Neural cell (in vitro differentiated cells): Measurements from ENCODE around the gene SFMBT2. TPM values are rescaled to one million over a fixed set of nuclear protein-coding genes. Genes with fewer than 3 reads are reported as not detected.

ENCODE experiments used
- H2AFZ ChIP-seq: fragments of 200-600, 300-800 bp; sonication (generic), shearing (Covaris generic); 2 replicates; pipeline ENCODE4 v1.6.0; 2014; ENCODE audit warnings: low read depth, mild to moderate bottlenecking, antibody characterized with exemption, low read length, moderate library complexity
- H3F3A ChIP-seq: fragments of 200-600 bp; shearing (Covaris generic); 2 replicates; pipeline ENCODE4 v1.6.1; 2016; ENCODE audit warnings: mild to moderate bottlenecking, moderate library complexity, mixed read lengths, antibody characterized with exemption, low read length; ENCODE audit not compliant: insufficient read depth, poor library complexity, severe bottlenecking
- H3K27ac ChIP-seq: fragments of 200-600, 300-800 bp; sonication (generic), shearing (Covaris generic); 2 replicates; pipeline ENCODE4 v1.5.1; 2014; ENCODE audit warnings: mild to moderate bottlenecking, low read length, moderate library complexity
- H3K27me3 ChIP-seq: fragments of 300-800, 200-600 bp; sonication (generic), shearing (Covaris generic); 2 replicates; pipeline ENCODE4 v1.6.0; 2014; ENCODE audit warnings: mild to moderate bottlenecking, low read depth, low read length, moderate library complexity; ENCODE audit not compliant: insufficient read depth
- H3K36me3 ChIP-seq: fragments of 300-800, 200-600 bp; sonication (generic), shearing (Covaris generic); 2 replicates; pipeline ENCODE4 v1.5.1; 2014; ENCODE audit warnings: mild to moderate bottlenecking, antibody characterized with exemption, low read length, moderate library complexity; ENCODE audit not compliant: insufficient read depth
- H3K4me2 ChIP-seq: fragments of 300-800, 200-600 bp; sonication (generic), shearing (Covaris generic); 2 replicates; pipeline ENCODE4 v1.6.0; 2014; ENCODE audit warnings: mild to moderate bottlenecking, low read length
- H3K4me3 ChIP-seq: fragments of 300-800, 200-600 bp; sonication (generic), shearing (Covaris generic); 2 replicates; pipeline ENCODE4 v1.5.1; 2014; ENCODE audit warnings: mild to moderate bottlenecking, low read length, moderate library complexity
- H3K79me2 ChIP-seq: fragments of 200-600 bp; shearing (Covaris generic); replicated peaks from 2 replicates; pipeline ENCODE4 v1.6.0; 2014; ENCODE audit warnings: mild to moderate bottlenecking, low read length, moderate library complexity; ENCODE audit not compliant: insufficient read depth
- H3K9ac ChIP-seq: fragments of 300-800, 200-600 bp; sonication (generic), shearing (Covaris generic); 2 replicates; pipeline ENCODE4 v1.6.1; 2016; ENCODE audit warnings: mild to moderate bottlenecking, low read length, mixed read lengths
- H3K9me2 ChIP-seq: fragments of 200-600 bp; shearing (Covaris generic); 2 replicates; pipeline ENCODE4 v1.6.1; 2016; ENCODE audit warnings: mild to moderate bottlenecking, low read length, mixed read lengths; ENCODE audit not compliant: insufficient read depth
- H3K9me3 ChIP-seq: fragments of 200-600, 300-800 bp; sonication (generic), shearing (Covaris generic); 2 replicates; pipeline ENCODE4 v1.6.1; 2016; ENCODE audit warnings: mild to moderate bottlenecking, mixed run types, low read length, moderate library complexity, mixed read lengths
- H4K20me1 ChIP-seq: fragments of 200-600 bp; shearing (Covaris generic); 2 replicates; pipeline ENCODE4 v1.6.1; 2016; ENCODE audit warnings: mild to moderate bottlenecking, mixed run types; ENCODE audit not compliant: insufficient read depth
- CTCF ChIP-seq: fragments of 450-650 bp; IDR thresholded peaks from 2 replicates; pipeline ENCODE4 v1.5.1; 2014; ENCODE audit warnings: antibody characterized with exemption, mild to moderate bottlenecking, moderate library complexity; ENCODE audit not compliant: poor library complexity, severe bottlenecking
- EP300 ChIP-seq: fragments of 450-650 bp; conservative IDR thresholded peaks from 2 replicates; pipeline ENCODE4 v1.6.1; 2014; ENCODE audit warnings: antibody characterized with exemption, mild to moderate bottlenecking, moderate library complexity; ENCODE audit not compliant: poor library complexity, severe bottlenecking
- EZH2 ChIP-seq: fragments of 200-600, 300-800 bp; shearing (Covaris generic), sonication (generic); IDR thresholded peaks from 2 replicates; pipeline ENCODE4 v1.6.1; 2014; ENCODE audit warnings: antibody characterized with exemption, low read length, borderline replicate concordance, mild to moderate bottlenecking; ENCODE audit not compliant: insufficient read depth, poor library complexity, severe bottlenecking
- MXI1 ChIP-seq: fragments of 450-650 bp; conservative IDR thresholded peaks from 2 replicates; pipeline ENCODE4 v1.6.1; 2014; ENCODE audit warnings: antibody characterized with exemption, mild to moderate bottlenecking; ENCODE audit not compliant: poor library complexity, severe bottlenecking
- POLR2AphosphoS5 ChIP-seq: IDR thresholded peaks from 2 replicates; pipeline ENCODE4 v1.6.1; 2012
- RAD21 ChIP-seq: fragments of 450-650 bp; conservative IDR thresholded peaks from 2 replicates; pipeline ENCODE4 v1.6.1; 2014; ENCODE audit warnings: antibody characterized with exemption, mild to moderate bottlenecking, moderate library complexity
- REST ChIP-seq: IDR thresholded peaks from 2 replicates; pipeline ENCODE4 v1.6.1; 2012; ENCODE audit warnings: borderline replicate concordance
- SMC3 ChIP-seq: fragments of 450-650 bp; conservative IDR thresholded peaks from 2 replicates; pipeline ENCODE4 v1.6.1; 2014; ENCODE audit warnings: antibody characterized with exemption, mild to moderate bottlenecking, moderate library complexity; ENCODE audit not compliant: poor library complexity
- TAF1 ChIP-seq: IDR thresholded peaks from 2 replicates; pipeline ENCODE4 v1.6.1; 2012; ENCODE audit warnings: low read depth
- polyA plus RNA-seq: library from polyadenylated mRNA; depleted of rRNA; stranded (reverse); fragments of >200 nt; gene quantifications from 2 replicates; pipeline ENCODE4 v1.2.3, GENCODE V29; 2014

SFMBT2 gene
- polyA plus RNA-seq, 1 donor from 2014 or later: 1.3 TPM

- Histone ChIP-seq H3K4me2 (no peak overlapping the region), H3K27ac (no peak overlapping the region), H3F3A (no peaks in the 10 kb centered on the region), H3K9me2 (no peaks in the 10 kb centered on the region), H2AFZ (no peak overlapping the region), H3K9ac (no peak overlapping the region), H3K9me3 (no peaks in the 10 kb centered on the region), H3K27me3 (no peaks in the 10 kb centered on the region), H3K4me3 (no peak overlapping the region), H4K20me1 (no peaks in the 10 kb centered on the region), H3K79me2 (no peaks in the 10 kb centered on the region), H3K36me3 (no peaks in the 10 kb centered on the region)
- TF ChIP-seq POLR2AphosphoS5: no peak
These were observed 293.5 kb downstream of the SFMBT2 start for GRCh38 chr10:7117177-7117799.

- no peaks in the 10 kb centered on the region for H4K20me1 ChIP-seq
- no peaks in the 10 kb centered on the region for H3F3A ChIP-seq
- no peak overlapping the region for H2AFZ ChIP-seq
- no peaks in the 10 kb centered on the region for H3K27me3 ChIP-seq
- no peak overlapping the region for H3K27ac ChIP-seq
- no peak overlapping the region for H3K4me3 ChIP-seq
- H3K9ac ChIP-seq: no peak overlapping the region
- no peaks in the 10 kb centered on the region for H3K79me2 ChIP-seq
- H3K36me3 ChIP-seq: no peaks in the 10 kb centered on the region
- TF ChIP-seq EP300 (no peak), CTCF (no peak), RAD21 (no peak), TAF1 (no peak), POLR2AphosphoS5 (no peak), SMC3 (no peak), EZH2 (no peak), REST (no peak), MXI1 (no peak)
- no peaks in the 10 kb centered on the region for H3K9me3 ChIP-seq
- no peak overlapping the region for H3K4me2 ChIP-seq
- H3K9me2 ChIP-seq: no peaks in the 10 kb centered on the region
These were observed 299.3 kb downstream of the SFMBT2 start for GRCh38 chr10:7111561-7111960.

- no peak overlapping the region for H3K9ac ChIP-seq
- no peaks in the 10 kb centered on the region for H3K9me3 ChIP-seq
- H3K4me3 ChIP-seq: no peak overlapping the region
- no peaks in the 10 kb centered on the region for H3K79me2 ChIP-seq
- H3K27ac ChIP-seq: no peak overlapping the region
- no peak overlapping the region for H3K4me2 ChIP-seq
- no peaks in the 10 kb centered on the region for H3F3A ChIP-seq
- no peaks in the 10 kb centered on the region for H4K20me1 ChIP-seq
- no peaks in the 10 kb centered on the region for H3K27me3 ChIP-seq
- H3K9me2 ChIP-seq: no peaks in the 10 kb centered on the region
- TF ChIP-seq SMC3: no peak
- no peak for TF ChIP-seq REST
- TF ChIP-seq EP300: no peak
- TF ChIP-seq EZH2: no peak
- TF ChIP-seq POLR2AphosphoS5: no peak
- TF ChIP-seq MXI1: no peak
- TF ChIP-seq RAD21: no peak
- no peak for TF ChIP-seq CTCF
- no peak for TF ChIP-seq TAF1
- no peaks in the 10 kb centered on the region for H3K36me3 ChIP-seq
- H2AFZ ChIP-seq: no peak overlapping the region
These were observed 299.7 kb downstream of the SFMBT2 start for GRCh38 chr10:7111089-7111488.
